PFSK-1 (cell line): ENCODE measurements around the gene MAD1L1.

Source experiments
- POLR2AphosphoS5 ChIP-seq: IDR thresholded peaks from 2 replicates; pipeline ENCODE4 v1.6.1; 2012; ENCODE audit warnings: low read depth, mild to moderate bottlenecking, control low read depth, low read length, moderate library complexity
- TAF1 ChIP-seq: IDR thresholded peaks from 2 replicates; pipeline ENCODE4 v1.6.1; 2012; ENCODE audit warnings: low read length, control low read depth, borderline replicate concordance; ENCODE audit not compliant: insufficient read depth
- TF ChIP-seq, protein P1 (sequence below), 2 experiments: IDR thresholded peaks; 2 replicates each; pipeline versions ENCODE4 v1.6.1 to v1.8.0; 2011 to 2012; ENCODE audit warnings: low read depth in 2 of 2, low read length in 2 of 2, control low read depth in 1 of 2, inconsistent platforms in 1 of 2, mild to moderate bottlenecking in 1 of 2, moderate library complexity in 1 of 2; ENCODE audit not compliant: insufficient read depth in 1 of 2

DNA sequence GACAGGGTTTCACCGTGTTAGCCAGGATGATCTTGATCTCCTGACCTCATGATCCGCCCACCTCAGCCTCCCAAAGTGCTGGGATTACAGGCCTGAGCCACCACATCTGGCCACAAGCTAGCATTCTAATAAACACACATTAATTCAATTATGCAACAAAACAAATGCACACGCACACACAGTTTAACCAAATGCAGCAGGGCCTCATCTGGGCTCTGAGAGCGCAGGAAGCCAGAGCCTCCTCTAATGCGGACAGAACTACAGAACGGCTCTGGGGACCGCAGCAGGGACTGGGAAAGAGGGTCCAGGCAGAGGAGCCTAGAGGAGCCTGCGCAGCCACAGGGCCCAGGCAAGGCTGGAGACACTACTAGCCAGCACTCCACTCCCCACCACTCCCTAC, 3.8 kb downstream of the MAD1L1 start:
- TF ChIP-seq POLR2AphosphoS5 (no peak), TAF1 (no peak)
- TF ChIP-seq, protein P1, sequence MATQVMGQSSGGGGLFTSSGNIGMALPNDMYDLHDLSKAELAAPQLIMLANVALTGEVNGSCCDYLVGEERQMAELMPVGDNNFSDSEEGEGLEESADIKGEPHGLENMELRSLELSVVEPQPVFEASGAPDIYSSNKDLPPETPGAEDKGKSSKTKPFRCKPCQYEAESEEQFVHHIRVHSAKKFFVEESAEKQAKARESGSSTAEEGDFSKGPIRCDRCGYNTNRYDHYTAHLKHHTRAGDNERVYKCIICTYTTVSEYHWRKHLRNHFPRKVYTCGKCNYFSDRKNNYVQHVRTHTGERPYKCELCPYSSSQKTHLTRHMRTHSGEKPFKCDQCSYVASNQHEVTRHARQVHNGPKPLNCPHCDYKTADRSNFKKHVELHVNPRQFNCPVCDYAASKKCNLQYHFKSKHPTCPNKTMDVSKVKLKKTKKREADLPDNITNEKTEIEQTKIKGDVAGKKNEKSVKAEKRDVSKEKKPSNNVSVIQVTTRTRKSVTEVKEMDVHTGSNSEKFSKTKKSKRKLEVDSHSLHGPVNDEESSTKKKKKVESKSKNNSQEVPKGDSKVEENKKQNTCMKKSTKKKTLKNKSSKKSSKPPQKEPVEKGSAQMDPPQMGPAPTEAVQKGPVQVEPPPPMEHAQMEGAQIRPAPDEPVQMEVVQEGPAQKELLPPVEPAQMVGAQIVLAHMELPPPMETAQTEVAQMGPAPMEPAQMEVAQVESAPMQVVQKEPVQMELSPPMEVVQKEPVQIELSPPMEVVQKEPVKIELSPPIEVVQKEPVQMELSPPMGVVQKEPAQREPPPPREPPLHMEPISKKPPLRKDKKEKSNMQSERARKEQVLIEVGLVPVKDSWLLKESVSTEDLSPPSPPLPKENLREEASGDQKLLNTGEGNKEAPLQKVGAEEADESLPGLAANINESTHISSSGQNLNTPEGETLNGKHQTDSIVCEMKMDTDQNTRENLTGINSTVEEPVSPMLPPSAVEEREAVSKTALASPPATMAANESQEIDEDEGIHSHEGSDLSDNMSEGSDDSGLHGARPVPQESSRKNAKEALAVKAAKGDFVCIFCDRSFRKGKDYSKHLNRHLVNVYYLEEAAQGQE (IDR thresholded peaks at IDR 0.05; ENCODE audit: insufficient read depth in 1 of 2, low read depth in 2 of 2, low read length in 2 of 2): no peak
